IPS-NIHi7 (cell line): Measurements from ENCODE around the gene LAMB4.

Experiments
- DNase-seq: peaks from one replicate; pipeline ENCODE4 v3.0.0; 2012; ENCODE audit warnings: mixed read lengths; ENCODE audit errors: extremely low spot score

Gene LAMB4

GRCh38 chr7:108112683-108113082 is 17.5 kb downstream of the LAMB4 start:
- DNase-seq, result no peak

GRCh38 chr7:108109221-108109908 is 20.8 kb downstream of the LAMB4 start:
- no peak for DNase-seq

- DNase-seq, result no peak
Measured at GRCh38 chr7:108108131-108108530, 22.0 kb downstream of the LAMB4 start.

- no peak for DNase-seq
Measured at GRCh38 chr7:108104324-108104723, 25.8 kb downstream of the LAMB4 start.

- no peak for DNase-seq
Measured at GRCh38 chr7:108103558-108104298, 26.4 kb downstream of the LAMB4 start.

- no peak for DNase-seq
Measured at GRCh38 chr7:108102671-108103312, 27.4 kb downstream of the LAMB4 start.

- no peak for DNase-seq
Measured at GRCh38 chr7:108101759-108102158, 28.4 kb downstream of the LAMB4 start.

- DNase-seq, result no peak
Measured at GRCh38 chr7:108099713-108100112, 30.4 kb downstream of the LAMB4 start.

- DNase-seq, result no peak
Measured at GRCh38 chr7:108097703-108098102, 32.5 kb downstream of the LAMB4 start.

- no peak for DNase-seq
Measured at GRCh38 chr7:108096996-108097395, 33.2 kb downstream of the LAMB4 start.

- DNase-seq, result no peak
Measured at GRCh38 chr7:108094933-108095710, 35.0 kb downstream of the LAMB4 start.

GRCh38 chr7:108094346-108094745 is 35.8 kb downstream of the LAMB4 start:
- no peak for DNase-seq

- DNase-seq, result no peak
Measured at GRCh38 chr7:108093851-108094331, 36.3 kb downstream of the LAMB4 start.

- DNase-seq, result no peak
Measured at GRCh38 chr7:108093341-108093740, 36.8 kb downstream of the LAMB4 start.

- DNase-seq, result no peak
Measured at GRCh38 chr7:108091461-108091831, 38.7 kb downstream of the LAMB4 start.

GRCh38 chr7:108090791-108091460 is 39.2 kb downstream of the LAMB4 start:
- no peak for DNase-seq

GRCh38 chr7:108089381-108089780 is 40.8 kb downstream of the LAMB4 start:
- no peak for DNase-seq

- DNase-seq, result no peak
Measured at GRCh38 chr7:108088729-108089128, 41.4 kb downstream of the LAMB4 start.

- DNase-seq, result no peak
Measured at GRCh38 chr7:108087778-108088177, 42.4 kb downstream of the LAMB4 start.

- no peak for DNase-seq
Measured at GRCh38 chr7:108086962-108087361, 43.2 kb downstream of the LAMB4 start.

- DNase-seq, result no peak
Measured at GRCh38 chr7:108086546-108086945, 43.6 kb downstream of the LAMB4 start.
